GM18907 (cell line): ENCODE measurements around the gene RTL1.

Experiments used
- ATAC-seq: cut with Tn5 transposase; IDR thresholded peaks from one replicate; pipeline ENCODE4 v1.9.1; 2021; ENCODE audit warnings: mild to moderate bottlenecking, moderate library complexity; ENCODE audit not compliant: unreplicated experiment

RTL1 gene

GRCh38 chr14:100867631-100868315, 35.7 kb downstream of the RTL1 start:
- no peak for ATAC-seq

DNA sequence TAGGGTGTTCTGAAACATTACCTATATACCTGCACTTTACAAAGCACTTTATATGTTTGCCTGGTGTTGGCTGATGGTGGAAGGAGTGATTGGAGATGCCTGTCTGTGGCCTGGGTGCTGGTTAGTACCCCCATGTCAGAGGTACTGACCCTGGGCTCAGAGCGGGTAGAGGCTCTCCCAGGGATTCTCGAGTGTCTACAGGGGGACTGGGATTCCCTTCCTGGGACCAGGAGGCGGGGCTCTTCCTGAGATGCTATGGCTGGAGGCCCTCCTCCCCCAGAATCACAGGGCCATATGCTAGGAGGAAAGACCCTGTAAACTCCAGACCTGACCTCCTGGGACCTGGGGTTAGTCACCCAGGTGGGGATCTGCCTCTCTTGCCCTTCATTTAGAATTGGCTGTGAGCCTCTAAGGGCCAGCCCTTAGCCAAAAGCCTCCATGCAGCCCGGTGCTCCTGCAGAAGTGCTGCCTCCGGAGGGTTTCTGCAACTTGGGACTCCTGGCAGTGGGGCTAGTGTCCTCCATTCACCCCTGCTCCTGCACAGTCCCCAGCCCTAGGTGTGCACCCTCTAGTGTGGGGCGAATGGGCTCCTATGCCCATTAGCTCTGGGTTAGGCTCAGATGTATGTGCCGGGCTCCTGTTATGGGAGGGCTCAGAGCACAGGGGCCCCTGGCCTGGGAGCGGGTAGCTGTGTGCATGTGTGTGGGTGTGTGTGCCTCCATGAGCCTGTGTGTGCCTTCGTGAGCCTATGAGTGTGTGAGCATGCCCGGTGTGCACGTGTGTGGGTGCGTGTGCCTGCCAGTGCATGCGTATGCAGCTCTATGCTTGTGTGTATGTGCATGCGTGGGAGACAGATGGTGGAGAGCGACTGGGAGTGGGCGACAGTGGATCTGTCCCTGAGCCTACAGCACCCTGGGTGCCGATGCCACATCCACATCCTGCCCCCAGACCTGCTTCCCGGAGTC, 36.6 kb downstream of the RTL1 start:
- no peak for ATAC-seq

GRCh38 chr14:100865682-100866591, 37.6 kb downstream of the RTL1 start:
- no peak for ATAC-seq

DNA sequence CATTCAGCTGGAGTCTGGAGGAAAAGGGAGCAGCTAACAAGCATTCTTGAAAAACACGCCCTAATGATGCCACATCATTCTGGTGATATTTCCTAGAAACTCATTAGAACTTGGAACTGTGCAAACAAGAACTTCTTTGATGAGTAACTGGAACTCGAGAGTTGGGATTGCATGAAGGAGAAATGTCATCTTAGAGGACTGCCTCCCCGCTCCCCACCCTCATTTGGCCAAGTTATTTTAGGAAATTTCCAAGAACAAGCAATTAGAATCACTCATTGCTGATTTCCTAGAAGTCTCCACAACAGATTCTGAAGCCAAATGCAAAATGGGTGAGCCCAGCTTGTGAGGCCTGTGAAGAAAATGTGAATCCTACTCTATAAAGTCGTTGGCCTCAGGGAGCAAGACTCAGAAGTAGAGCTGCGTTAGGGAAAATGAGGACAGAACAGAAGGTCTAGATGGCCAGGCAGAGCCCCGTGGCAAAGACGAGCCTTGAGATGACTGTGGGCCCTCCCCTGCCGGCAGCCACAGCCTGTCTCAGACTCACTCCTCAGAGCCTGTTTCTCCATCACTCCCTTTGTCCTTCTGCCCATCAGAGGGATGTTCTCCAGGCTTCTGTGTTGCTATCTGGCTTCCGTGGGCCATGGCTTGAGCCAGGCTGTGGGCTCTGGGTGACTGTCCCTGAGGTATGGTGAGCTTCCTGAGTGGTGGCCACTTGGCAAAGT, 38.4 kb downstream of the RTL1 start:
- no peak for ATAC-seq

DNA sequence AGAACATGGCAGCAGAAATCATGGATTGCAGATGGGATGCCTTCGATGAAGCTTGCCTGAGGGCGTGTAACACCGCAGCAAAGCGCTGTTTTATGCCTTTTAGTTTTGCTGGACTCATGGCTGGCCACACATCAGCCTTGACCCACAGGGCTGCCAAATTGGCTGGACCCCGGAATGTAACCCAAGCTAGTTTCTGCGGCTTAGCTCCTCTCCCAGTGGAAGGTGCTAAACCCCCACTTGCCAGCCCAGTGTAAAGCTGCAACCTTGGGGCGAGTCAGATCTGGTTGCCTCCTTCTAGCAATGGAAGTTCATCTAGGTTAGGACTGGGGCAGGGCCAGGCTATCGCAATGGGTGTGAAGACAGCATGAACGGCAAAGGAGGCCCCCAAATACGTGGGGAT, 39.3 kb downstream of the RTL1 start:
- ATAC-seq, result no peak

- no peak for ATAC-seq
These were observed 40.7 kb downstream of the RTL1 start for GRCh38 chr14:100862793-100863192.

DNA sequence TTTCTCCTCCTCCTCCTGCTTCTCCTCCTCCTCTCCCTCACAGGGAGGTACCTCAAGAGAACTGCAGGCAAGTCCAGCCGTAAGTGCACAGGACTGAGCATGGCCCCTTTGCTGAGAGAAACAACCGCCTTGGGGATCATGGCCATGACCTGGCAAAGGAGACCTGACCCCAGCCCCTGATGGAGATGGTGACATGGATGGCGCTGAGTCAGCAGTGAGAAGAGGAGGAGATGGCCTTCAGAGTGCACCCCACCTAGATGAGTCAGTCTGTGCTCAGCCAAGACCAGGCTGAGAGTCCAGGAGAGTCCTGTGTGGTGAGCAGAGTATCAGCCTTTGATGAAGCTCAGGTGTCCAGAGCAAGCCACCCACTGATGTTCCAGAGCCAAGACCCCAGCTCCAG, 41.2 kb downstream of the RTL1 start:
- no peak for ATAC-seq

GRCh38 chr14:100861937-100862247, 41.6 kb downstream of the RTL1 start:
- ATAC-seq, result no peak

- no peak for ATAC-seq
These were observed 42.2 kb downstream of the RTL1 start for GRCh38 chr14:100861188-100861936.

GRCh38 chr14:100860556-100861187, 42.9 kb downstream of the RTL1 start:
- no peak for ATAC-seq

GRCh38 chr14:100859781-100860180, 43.7 kb downstream of the RTL1 start:
- no peak for ATAC-seq

GRCh38 chr14:100858838-100859220, 44.7 kb downstream of the RTL1 start:
- no peak for ATAC-seq

GRCh38 chr14:100857923-100858837, 45.3 kb downstream of the RTL1 start:
- no peak for ATAC-seq

- ATAC-seq, result no peak
These were observed 46.1 kb downstream of the RTL1 start for GRCh38 chr14:100857233-100857922.

DNA sequence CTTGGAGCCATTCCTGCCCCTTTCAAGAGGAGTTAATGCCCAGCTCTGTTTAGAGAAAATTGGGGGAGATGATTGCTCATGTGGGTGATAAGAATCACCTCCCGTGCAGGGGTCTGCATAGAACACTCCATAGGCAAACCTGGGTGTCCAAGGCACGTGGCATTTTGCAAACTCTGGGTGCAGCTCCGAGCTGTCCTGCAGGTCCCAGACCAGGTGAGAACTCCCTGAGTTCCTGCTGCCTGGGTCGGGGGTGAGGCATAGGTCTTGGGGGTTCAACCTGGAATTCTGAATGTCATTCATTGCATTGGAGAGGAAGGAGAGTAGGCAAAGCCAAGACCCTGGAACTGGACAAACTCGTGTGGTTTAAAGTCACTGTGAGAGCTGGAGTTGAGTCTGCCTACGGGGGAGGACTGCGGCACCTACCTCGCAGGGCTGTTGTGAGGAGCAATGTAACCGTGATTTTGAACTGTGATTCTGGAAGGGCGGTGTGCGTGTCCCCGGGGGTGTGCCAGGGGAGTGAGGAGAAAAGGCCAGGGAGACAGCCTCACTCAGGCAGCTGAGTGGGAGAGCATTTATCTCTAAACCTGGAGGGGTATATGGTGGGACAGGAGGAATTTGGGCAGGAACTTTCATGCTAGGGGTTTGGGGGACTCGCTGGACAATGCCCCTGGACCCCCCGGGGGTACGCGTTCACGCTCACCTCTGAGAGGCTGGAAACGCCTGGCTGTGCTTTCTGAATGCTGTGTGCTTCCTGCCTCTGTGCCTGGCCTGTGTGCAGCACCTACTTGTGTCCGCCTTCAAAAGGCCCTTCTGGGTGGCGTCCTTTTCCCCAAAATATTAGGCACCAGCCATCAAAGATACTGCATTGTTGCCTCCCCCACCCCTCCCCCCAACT, 47.2 kb downstream of the RTL1 start:
- no peak for ATAC-seq

GRCh38 chr14:100855256-100855930, 48.1 kb downstream of the RTL1 start:
- ATAC-seq, result no peak
